HG02943 (cell line): Measurements from ENCODE around the gene PREX1.

ENCODE experiments used
- ATAC-seq: cut with Tn5 transposase; IDR thresholded peaks from one replicate; pipeline ENCODE4 v1.9.1; 2021; ENCODE audit warnings: mild to moderate bottlenecking, low read depth, moderate library complexity; ENCODE audit not compliant: unreplicated experiment

PREX1 gene

DNA sequence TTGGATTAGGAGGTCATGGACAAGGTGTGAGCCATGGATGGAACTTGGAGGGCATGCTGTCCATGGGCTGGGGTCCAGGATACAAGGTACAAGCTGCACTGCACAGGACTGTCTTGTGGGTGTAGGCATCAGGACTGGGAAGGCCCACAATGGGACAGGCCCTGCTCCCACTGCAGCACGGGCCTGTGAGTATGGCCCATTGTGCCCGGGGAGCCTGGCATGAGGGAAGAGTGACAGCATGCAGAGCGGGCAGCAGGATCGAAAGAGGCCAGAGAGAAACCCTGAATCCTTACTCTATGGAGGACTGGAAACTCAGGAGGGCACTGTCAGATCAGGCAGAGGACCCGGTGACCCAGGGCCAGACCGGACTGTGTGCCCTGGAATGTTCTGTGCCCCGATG is 211.3 kb downstream of the PREX1 start:
- ATAC-seq = no peak

DNA sequence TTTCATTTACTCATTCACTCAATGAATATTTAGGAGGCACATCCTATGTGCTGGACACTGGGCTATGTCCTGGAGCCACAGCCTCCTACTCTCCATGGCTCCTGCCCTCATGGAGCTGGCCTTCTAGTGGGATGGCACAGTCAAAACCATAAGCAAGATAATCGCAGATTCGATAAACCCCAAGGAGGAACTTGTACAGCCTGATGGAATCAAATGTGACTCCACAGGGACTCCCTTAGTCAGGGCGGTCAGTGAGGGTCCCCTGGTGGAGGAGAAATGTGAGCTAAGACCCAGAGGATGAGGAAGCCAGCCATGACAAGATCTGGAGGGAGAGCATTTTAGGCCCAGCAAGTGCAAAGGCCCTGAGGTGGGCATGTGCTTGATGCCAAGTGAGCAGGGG is 211.9 kb downstream of the PREX1 start:
- ATAC-seq = no peak

DNA sequence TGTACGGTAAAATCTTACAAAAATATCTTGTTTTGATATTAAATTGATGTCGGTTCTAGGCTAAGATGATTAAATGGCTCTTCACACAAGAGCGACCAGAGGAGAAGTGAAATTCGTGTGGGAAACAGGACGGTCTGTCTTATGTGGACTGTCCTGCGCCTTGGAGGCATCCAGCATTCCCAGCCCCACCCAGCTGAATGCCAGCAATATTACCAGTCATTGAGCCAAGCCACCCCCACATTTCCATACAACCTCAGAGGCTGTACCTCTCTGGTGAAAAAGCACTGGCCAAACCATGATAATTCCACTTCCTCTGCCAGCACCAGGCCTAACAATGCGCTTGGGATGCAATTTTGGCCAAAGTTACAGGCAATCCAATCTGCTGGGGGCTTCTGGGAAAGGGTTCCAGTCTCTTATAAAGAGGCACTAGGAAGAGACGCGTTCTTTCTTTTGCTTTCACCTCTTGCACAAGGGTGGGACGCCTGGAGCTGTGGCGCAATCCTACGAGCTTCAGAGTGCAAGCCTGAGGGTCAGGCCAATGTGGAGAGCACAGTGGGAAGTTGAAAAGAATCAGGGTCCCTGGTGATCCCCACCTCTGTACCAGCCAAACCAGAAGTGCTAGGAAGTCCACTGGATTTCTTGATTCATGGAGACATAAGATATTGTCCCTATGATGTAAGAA is 213.1 kb downstream of the PREX1 start:
- no peak for ATAC-seq

DNA sequence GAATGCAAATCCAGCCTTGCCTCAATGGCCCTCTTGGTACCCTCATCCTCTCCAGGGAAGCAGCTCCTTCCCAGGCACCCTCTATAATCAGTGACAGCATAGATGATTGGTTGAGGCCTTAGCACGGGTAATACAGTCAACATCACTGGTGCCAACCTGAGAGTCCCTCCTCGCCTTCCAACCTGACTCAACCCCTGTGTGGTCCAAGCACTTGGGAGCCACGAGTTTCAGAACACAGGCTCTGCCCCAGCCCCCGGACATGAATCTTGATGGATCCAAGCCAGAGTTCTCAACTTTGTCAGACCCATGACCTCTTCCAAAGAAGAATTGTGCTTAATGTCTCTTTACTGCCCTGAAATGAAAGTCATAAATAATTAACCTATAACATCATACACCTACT is 213.9 kb downstream of the PREX1 start:
- ATAC-seq = no peak

DNA sequence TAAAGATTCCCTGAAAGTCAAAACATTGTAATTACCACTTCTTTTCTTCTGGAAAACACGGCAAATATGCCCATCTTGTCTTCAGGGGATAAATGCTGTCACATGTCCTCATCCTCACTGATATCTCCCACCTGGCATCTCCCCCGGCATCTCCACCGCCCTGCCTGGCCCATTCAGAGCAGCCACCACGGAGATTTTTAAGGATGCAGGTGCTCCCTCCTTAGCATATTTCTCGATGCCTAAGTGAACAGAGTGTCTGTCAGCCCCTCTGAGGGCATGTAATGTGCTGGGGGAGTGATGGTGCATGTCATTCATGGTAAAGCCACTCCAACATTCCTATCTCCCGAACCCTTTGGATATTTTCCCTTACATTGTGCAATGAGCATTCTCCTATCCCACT is 215.5 kb downstream of the PREX1 start:
- ATAC-seq = no peak

DNA sequence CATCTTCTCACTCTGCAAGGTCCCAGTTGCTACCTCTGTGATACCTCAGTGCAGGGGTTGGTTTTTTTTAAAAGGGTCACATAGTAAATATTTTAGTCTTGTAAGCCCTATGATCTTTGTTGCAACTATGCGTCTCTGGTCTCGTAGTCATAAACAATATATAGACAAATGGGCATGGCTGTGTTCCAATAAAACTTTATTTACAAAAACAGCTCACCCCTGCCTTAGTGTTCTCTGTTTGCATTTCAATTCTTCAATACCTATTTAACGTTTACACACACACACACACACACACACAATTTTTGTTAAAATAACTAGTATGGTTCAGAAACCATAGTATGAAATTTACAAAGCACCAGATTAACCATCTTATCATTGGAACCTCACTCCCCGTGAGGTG is 216.8 kb downstream of the PREX1 start:
- ATAC-seq = no peak

DNA sequence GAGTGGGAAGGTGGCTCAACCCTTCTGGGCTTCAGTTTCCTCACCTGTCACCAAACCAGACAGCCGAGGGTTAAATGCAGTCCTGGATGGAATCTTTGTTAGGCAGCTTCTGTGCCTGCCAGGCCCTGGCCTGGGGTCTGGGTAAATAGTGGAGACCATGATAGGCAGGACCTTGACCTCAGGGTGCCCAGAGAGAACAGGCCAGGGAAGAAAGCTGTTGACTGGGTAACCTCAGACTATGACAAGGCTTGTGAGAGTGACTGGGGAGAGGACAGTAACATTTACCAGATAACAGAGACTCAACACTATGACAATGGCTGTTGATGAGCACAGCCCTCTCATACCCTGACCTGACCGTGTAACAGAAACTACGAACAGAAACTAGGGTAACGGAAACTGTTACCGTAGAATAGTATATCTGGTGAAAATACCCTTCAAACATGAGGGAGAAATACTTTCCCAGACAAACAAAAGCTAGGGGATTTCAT is 218.3 kb downstream of the PREX1 start:
- ATAC-seq = no peak

DNA sequence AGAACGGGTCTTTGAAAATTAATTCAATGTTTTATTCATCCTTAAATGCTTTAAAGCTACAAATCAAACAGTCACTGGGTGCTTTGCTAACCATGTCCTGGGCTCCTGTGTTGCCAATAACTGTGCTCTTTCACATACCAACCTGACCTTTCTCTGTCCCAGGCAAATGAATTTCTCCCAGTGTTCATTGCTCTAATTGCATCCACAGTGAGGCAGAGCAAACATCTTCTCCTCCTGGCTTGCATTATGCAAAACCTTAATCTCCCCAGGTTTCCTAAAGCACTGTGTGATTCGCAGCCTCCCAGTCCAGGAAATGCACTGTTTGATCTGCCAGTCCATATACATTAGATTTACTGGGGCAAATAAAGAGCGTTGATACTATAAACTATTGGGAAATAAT is 219.0 kb downstream of the PREX1 start:
- ATAC-seq = no peak

DNA sequence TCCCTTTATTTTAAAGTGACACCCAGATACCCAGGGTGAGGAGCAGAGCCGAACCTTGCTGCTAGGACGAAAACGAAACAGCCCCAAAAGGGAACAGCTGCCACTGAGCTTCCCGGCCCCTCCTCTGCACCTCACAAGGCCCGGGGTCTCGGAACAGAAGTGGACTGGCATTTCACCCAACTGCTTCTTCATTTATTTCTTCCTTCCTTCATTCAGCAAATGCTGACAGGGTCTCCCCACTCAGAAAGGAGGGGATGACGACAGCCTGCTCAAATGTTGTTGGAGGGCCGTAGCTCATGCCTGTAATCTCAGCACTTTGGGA is 220.3 kb downstream of the PREX1 start:
- ATAC-seq = no peak

DNA sequence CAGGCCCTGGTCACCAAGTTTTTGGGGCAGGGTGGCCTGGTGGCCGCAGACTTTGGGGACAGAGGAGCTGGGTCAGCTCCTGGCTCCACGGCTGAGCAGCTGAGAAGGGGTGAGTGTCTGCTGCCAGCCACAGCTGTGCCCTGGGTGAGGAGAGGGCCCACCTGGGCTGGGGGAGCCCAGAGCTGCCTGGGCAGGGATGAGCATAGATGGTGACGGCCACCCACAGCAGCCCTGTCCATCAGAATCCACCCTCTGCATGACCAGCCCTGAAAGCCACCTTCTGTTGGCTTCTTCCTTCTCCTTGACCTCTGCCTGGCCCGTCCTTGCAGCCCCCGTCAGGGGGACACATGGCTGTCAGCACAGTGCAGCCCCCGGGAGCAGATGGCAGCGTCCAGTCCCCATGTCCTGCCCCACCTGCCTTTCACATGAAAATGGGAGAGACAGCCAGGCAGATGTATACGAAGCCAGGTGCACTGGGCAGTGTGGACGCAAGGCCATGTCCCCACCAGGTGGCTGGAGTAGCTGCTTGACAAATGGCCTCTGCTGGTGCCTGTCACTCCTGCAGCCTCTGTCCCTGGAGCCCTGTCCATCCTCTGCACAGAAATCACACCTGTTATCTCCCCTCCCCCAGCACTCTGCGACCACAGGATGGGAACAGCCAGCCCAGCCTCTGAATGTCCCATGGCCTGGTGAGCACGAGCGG is 220.8 kb downstream of the PREX1 start:
- ATAC-seq = no peak

DNA sequence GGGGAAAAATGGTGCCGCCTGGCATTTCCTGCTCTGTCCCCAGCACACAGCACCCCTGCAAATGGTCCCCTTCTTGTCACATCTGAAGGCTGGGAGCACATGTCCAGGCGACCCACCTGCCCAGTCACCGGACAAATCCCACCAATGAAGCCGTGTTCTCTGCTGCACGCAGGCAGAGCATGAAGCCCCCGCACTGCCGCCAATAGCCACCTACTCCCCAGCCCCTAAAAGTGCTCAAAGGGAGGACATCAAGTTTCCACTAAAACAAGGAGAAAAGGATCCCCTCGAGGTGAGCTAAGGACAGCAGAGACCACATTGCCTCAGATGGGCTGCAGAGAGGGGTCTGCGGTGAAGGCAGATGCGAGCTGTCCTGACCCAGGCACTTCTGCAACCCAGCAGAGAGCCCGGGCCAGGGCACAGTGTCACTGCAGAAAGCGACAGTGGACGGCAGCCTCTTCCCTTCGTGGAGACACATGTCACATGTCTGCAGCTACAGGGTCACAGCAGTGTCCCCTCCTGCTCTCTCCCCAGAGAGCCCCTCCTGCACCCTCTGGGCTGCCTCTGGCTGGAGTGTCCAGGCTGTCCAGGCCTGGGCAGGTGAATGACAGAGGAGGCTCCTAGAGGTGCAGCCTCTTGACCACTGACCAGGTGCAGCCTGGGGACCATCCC is 221.5 kb downstream of the PREX1 start:
- ATAC-seq = no peak

DNA sequence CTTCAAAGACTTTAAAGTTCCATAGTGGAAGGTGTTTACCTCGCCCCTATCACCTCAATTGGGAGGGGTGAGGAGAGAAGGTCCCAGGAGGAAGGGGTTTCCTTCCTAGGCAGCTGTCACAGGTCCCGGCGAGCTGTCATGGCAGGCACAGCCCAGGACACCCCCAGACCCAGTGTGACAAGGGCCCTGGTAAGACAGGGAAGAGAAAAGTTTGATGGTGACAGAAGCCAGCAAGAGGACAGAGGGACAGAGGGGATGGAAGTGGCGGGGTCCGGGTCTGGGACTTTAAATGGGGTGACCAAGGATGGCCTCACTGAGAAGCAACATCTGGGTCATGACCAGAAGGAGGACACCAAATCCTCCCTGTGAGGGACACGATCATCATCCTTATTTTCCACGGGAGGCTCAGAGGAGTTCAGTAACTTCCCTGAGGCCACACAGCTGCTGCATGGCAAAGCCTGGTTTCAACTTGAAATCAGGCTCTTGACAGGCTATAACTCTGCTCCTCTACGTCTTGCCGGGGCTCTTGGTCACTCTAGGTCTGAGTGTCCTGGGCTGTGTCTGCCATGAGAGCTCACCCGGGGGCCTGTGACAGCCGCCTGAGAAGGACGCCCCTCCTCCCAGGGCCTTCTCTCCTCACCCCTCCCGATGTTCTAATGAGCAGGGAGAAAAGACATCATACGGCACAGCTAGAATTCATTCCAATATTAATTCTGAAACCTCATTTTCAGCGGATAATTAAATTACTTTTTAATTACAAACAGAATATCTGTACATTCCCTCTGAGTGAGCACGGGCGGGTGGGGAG is 222.2 kb downstream of the PREX1 start:
- ATAC-seq = no peak

DNA sequence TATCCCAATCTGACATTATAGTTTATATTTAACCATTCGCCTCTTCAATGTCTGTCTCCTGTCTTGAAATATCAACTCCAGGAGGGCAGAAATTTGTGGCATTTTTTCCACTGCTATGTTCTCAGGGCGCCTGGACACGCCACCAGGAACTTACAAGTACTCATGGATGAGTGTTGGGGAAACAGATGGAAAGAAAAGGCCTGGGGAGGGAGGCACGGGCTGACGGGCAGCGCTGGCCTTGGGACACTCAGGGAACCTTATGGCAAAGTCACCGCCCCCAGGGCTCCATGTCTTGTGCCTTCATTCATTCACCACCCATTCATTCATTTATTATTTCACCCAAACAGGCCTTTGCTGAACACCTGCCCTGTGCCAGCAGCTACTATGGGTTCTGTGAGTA is 222.9 kb downstream of the PREX1 start:
- no peak for ATAC-seq

DNA sequence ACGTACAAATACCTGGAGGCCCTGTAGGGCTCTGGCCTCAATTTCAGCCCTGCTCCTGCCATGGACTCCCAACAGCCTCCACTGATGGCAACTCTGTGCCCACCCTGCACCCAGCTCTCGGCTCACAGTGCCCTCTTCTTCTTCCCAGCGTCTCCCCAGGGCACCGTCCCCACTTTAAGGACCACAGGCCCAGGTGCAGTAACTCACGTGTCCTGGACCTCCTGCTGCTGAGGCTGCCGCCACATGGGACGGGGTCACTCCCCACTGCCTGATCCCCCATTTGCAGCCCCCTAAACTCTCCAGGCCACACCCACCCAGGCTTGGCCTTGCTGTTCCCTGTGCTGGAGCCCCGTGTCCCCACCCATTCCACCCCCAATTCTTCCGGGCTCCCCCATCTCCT is 223.4 kb downstream of the PREX1 start:
- no peak for ATAC-seq

DNA sequence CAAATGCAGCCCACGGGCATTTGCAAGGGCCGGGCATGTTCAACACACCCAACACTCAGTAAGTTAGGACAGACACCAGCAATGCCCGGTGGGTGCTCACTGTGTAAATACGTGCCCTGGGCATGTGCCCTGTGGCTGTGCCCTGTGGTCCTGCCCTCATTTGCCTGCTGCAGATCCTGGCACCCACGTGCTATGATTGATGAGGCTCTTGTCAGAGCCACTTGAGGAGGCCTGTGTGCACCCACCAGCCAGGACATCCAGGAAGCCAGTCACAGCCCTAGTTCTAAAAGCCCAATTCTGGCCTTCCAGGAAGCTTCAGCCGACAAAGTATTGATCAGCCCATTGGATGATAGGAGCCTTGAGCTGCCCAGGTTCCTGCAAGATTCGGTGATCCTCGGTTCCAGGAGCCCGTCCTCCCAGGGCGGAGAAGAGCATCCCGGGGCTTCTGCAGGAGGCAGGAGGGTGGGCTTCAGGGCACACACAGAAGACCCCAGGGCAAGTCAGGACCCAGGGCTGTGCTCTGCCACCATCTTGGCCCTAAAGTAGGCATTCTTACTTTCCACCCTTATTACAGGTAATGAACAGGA is 223.9 kb downstream of the PREX1 start:
- ATAC-seq = no peak

DNA sequence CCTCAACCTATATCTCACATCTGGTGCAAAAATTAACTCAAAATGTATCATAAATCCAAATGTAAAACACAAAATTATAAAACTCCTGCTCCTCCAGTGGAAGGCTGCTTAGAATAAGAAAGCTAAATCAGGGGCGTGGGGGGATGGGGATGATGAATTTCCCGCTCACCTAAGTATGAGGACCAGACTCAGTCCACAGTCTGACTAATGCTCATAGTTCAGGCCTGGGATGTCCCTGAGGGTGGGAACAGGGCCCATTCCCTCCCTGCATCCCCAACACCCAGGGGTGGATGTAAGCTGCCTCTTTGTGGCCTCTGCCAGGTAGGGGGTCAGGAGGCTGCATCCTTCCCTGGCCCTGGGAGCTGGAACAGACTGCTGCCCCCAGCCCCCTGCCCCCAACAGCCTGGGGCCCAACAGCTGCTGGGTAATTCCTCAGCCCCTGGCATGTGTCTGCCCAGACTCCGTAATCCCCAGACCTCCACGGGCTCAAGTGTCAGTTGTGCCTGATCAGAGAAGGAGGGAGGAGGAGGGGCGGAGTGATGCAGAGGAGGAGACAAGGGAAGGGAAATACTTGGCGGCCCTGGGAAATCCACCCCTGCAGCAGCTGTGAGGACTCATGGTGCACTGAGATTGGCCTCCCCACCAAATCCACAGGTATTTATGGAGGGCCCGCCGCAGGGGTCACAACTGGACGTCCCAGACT is 224.5 kb downstream of the PREX1 start:
- no peak for ATAC-seq

DNA sequence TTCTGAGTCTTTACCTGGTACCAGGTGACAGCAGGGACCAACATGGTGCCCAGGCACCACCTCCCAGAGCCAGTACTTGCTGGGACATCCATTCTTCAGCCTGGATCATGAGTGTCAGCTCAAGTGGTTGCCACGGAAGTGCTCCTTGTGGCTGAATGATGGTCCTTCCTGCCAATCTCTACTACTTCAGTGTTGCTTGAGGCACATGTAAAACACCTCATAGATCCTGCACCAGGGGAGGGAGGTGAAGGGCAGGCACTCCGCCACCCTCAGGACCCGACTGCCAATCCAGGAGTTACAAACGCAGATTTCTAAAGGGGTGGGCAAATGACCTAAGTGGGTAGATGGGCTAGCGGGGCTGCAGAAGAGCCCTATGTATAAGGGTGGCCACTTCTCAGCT is 226.0 kb downstream of the PREX1 start:
- ATAC-seq = no peak

DNA sequence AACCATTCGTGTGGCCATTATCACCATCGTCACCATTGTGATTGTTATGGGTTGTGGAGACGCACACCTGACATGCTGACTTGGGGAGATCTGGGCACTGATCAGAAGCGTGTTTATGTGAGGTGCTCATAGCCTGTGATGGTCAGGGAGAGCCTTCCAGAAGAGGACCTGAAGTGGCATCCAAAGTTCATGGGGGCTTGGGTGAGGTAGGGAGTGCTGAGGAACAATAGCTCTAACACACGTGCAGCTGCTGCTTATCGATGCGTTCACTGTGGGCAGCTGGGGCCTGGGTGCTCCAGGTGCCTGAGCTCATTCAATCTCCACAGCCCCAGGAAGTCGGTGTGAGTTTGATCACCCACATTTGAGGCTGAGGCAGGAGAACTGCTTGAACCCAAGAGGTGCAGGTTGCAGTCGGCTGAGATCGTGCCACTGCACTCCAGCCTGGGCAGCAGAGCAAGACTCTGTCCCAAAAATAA is 227.3 kb downstream of the PREX1 start:
- no peak for ATAC-seq

DNA sequence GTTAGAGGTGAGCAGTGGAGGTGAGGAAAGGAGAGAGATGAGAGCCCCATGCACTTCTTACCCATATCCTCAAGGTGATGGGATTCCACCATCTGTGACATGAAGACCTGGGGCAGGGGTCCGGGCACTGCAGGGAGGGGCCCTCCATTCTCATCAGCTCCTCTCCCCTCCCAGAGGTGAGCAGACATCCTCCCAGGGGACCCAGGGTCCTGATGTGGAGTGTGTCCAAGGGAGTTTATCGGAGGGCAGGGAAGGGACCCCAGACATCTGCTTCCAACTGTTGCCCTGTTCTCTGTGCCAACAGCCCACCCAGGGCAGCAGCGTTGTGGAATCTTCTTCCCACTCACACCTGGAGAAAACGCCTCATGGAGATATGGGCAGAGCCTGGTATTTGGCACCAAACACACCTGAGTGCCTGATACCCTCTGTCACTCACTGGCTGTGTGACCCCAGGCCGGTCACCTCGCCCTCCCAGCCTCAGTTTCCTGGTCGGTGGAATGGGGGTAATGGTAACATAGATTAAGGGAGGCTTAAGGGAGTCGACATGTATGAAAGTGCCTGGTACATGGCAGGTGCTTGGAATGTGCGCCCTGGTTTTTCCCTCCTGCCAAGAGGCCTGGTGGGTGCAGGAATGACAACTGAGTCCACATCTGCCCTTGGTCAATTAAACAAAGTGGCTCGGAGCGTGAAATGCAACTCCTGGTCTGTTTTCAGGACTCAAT is 227.9 kb downstream of the PREX1 start:
- no peak for ATAC-seq
